Measurements from ENCODE around the gene MRPS2.
"Not testable (repeated sequence)": the region's sequence is repeated elsewhere in the genome, so short reads cannot be mapped to it uniquely, and the experiment has no call there.

MRPS2 gene

DNA sequence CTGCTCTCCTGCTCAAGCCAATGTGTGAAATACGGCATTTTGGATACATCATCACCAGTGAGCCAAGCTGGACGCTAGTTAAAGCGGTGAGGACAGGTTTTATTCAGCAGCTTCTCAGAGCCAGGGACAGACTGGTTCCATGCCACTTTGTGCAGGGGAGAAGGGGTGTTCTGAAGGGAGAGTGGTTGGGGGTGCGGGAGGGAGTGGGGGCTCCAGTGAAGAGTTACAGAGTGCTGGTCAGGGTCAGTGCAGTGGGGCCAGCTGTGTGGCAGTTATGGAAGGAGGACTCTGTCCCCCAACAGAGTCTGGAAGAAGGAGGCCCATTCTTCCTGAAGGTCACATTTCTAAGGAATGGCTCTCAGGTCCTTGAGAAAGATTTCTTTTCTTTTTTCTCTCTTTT is 34.3 kb downstream of the MRPS2 start:
- DNase-seq = not testable (repeated sequence)

DNA sequence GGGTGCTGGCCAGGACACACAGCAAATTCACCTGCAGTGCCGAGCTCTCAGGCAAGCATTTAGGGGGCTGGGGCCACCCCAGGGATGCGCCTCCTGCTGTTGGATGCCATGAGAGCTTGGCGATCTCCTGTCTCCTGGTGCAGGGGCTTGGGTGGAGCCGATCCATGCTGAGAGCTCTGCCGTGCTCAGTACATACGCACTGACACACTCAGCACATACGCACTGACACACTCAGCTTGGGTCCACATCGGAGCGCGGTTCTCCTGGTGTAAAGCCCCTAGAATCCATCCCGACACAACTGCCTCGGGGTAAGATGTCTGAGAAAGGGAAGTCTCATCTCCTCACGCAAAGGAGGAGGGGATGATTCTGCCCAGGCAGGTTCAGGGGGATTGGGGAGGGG is 35.1 kb downstream of the MRPS2 start:
- DNase-seq = not testable (repeated sequence)

DNA sequence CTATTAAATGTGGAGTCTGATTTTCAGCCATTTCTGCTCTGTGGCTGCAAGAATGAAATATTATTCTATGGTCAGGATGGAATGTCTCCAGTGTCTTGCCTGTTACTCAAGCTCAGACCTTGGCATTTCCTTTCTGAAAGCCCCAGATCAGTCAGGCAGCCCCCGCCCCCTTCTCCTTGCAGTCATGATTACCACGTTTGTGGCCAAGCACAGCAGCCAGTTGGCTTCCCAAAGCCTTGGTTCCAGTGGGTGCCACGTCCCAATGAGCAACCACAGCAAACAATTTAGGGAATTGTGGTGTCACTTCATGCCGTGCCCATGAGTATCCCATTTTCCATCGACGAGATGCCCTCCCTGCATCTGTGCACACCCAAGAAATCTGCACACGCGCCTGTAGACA is 35.7 kb downstream of the MRPS2 start:
- peak; percentile 32 for DNase-seq

DNA sequence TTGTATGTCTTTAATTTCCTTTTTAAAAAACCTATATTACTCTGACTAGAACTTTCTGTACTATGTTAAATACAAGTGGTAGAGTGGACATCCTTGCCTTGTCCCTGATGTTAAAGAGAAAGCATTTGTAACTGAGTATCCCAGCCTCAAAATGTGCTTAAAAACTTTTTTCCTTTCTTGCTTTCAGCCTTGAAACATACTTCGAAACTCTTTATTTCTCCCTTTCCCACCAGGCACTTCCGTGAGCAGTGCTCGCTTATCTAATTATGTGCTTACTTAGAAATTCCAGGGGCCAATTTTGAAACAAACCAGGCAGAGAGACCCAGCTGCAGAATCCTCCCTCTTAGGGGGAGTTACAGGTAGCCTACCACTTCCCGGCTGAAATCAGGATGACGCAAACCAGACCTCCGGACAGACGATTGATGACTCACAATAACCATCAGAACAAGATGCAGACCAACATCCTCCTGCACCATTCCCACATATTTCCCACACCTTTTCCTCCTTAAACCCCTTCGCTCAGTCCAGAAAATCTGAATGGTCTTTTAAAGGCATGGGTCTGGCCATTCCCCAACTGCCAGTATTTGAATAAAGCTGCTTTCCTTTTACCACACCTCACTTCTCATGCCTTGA is 42.9 kb downstream of the MRPS2 start:
- not testable (repeated sequence) for DNase-seq

DNA sequence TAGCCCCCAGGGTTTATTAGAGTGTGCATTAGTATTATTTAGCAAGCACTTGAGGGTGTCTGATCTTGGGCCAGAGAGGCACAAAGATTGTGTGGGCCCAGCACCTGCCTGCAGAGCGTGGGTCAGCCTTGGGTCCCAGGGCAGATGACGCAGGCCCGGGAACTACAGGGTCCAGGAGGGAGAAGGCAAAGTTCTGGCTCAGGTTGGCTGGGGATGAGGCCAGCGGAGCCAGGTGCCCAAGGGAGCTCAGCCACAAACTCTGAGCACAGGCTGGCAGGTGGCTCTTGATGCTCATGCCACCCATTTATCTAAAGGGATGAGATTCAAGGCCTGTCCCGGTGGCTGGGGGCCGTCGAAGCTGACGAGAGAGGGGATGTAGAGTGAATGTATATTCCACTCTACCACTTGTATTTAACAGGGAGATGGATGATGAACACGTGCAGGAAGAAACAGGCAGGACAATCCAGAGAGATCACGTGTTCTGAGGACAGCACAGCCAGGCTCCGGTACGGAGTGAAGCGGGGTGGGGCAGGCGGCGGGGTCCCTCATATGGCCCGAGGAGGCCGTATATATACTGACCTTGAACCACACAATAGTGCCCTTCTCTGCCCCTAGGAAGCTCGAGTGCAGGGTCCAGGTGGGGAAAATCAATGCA is 44.6 kb downstream of the MRPS2 start:
- DNase-seq = no peak

DNA sequence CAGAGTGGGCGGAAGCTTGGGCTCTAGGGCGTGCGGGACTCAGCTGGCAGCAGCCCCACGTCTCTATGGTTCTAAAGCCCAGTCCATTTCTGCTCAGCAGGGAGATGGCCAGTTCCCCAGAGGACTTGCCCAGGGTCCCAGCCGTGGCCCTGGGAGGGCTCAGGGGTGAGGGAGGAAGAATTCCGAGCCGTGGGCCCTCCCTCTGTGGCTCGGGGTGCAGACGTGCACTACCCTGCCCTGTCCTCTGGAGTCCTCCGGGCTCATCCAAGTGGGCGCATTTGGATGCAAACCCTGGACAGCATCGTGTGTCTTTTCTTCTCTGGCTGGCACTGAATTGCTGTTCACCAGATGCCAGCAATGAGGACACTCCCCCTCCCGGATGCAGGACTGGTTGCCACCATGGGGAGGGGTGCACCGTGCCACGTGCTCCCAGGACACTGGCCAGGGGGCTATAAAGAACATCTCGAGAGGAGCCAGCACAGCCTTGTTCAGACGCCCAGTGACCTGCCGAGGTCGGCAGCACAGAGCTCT is 45.2 kb downstream of the MRPS2 start, which contains the start of gene OBP2A:
Gene OBP2A, plus strand, starts transcription at position 481 of the 531 bp plus-strand sequence. CDS start 55 bp downstream, outside the sequence.
- DNase-seq = not testable (repeated sequence)

DNA sequence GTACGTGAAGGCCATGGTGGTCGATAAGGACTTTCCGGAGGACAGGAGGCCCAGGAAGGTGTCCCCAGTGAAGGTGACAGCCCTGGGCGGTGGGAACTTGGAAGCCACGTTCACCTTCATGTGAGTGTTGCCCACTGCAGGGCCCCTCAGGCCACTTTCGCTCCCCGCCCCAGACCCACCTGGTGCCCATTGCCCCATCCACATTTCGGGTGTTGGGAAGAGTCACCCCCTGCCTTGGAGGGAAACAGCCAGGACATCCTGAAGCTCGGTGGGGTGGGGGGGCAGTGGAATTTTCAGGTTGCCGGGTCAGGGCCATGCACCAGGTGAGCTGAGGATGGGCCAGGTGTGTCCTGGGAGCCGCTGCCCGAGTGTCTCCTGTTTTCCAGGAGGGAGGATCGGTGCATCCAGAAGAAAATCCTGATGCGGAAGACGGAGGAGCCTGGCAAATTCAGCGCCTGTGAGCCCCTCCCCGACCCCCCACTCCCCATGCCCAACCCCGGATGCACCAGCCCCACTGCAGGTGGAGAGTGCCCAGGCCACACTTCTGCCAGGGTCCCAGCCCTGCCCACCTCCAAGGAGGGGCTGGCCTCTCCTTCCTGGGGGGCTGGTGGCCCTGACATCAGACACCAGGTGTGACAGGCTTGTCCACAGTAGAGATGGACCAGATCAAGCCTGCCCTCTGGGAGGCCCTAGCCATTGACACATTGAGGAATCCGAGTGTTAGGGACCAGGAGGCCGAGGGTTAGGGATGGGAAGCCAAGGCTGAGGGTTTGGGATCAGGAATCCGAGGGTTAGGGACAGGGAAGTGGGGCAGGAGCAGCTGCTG is 46.5 kb downstream of the MRPS2 start:
- not testable (repeated sequence) for DNase-seq

DNA sequence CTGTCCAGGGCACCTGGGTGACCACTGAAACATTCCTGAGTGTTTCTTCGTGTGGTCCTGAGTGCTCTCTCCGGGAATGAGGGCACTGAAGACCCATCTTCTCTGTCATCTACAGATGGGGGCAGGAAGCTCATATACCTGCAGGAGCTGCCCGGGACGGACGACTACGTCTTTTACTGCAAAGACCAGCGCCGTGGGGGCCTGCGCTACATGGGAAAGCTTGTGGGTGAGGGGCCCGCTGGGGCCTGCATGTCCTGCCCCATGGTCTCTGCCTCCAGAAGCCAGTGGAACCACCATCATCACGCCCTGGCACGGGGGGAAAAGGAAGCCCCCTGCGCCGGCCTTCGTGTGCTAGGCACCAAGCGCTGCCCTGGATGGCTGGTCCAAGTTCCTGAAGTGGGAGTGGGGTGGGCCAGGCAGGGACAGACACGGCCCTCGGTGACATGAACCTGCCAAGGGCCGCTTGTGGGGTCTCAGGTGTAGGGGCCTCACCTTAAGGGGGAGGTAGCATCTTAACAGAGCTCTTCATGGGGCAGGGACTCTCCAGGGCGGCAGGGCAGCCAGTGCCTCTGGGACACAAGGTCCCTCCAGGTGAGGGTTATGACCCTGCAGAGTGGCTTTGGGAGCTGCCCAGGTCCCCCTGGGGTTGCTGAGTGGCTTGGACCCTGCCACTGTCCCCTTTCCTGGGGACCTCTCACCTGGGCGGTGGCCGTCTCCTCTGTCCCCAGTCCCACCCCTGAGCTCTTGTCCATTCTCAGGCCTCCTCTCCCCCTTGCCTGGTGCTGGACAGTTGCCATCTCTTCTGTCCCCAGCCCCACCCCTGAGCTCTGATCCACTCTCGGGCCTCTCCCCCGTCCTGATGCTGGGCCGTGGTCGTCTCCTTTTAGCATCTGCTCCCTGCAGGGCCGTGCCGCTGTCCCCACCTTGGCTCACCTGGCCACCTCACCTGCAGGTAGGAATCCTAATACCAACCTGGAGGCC is 47.6 kb downstream of the MRPS2 start:
- no peak for DNase-seq

DNA sequence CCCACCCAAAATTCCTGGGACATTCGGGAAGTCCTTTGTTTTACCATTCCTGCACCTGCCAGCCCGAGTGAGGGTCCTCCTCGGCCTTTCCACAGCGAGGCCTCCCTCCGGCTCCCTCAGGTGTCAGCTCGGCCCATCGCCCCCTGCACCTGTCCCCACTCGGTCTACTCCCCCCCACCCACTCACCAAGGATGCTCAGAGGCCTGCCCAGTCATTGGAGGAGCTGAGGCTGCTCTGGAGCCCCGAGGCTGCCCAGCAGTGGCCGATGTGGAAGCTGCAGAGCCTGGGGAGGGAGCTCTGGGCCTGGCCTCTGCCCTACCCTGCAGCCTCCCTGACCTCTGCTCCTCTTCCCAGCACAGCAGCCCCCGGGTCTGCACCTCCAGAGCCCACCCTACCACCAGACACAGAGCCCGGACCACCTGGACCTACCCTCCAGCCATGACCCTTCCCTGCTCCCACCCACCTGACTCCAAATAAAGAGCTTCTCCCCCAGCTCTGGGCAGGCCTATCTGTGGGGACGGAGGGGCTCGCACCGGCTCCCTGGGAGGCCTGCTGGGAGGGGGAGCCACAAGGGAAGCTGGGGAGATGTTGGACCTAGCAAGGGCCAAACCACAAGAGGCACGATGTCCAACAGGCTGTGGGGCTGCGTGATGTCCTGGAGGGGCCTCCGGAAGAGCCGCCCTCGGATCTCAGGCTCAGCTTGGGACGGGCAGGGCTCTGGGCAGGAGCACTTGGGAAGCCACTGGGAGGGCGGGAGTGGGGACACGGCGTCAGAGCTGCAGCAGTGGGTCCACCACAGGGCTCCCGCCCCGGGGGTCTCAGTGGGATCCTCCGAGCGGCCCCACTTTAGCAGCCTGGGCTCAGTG is 49.2 kb downstream of the MRPS2 start:
- DNase-seq = not testable (repeated sequence)

DNA sequence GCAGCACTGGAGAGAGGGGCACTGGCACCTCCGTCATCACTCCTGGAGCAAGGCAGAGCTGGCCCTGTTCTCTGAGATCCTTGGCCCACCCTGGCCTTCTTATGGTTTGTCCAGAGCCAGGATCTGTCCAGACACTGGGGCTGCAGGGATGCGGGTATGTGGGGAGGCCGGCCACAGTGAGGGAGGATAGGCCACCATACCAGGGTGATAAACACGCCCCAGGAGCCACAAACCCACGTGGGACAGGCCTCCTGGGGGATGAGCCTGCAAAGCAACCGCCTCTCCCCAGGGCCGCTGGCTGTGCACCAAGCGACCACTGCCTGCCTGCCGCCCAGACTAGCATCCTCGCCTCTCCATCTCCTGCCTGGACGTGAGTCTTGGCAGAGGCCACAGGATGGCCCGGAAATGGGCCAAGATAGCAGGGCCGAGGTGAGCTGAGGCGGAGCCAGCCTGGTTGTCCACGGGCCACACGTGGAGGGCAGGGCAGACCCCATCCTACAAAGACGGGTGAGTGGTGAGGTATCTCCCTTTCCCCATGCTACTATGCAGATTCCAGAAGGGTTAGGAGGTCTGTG is 49.9 kb downstream of the MRPS2 start:
- no peak for DNase-seq

DNA sequence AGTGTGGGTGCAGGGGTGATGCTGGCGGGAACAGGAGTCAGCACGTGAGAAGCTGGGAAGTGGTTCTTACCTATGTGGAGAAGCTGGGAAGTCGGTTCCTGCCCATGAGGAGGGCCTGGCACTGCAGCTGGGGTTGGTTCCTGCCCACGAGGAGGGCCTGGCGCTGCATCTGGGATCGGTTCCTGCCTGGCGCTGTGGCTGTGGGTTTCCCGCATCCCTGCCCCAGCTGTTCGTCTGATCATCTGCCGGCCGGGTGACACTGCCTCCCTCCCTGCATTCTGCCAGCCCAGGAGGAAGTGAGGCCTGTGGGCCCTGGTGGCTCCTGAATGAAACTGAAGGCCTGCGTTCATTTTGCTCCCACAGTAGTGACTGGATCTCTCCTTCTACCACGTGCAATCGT is 50.5 kb downstream of the MRPS2 start:
- DNase-seq = no peak

DNA sequence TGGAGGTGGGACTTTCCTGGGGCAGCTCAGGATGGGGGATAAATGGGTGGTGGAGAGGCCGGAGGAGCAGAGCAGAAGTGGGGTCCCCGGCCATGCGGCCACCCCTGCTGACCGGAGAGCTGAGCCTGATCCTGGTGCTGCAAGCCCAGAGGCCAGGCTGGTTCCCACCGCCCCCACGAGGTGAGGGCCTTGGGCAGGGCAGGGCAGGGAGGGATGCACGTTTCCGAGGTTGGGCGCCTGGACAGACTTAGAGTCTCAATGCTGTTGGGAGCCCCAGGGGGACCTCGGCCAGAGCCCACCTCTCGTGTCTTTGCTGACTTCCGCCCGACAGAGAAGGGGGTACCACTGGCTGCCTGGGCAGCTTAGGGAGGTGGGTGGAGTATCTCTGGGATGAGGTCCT is 51.0 kb downstream of the MRPS2 start:
- DNase-seq = no peak

DNA sequence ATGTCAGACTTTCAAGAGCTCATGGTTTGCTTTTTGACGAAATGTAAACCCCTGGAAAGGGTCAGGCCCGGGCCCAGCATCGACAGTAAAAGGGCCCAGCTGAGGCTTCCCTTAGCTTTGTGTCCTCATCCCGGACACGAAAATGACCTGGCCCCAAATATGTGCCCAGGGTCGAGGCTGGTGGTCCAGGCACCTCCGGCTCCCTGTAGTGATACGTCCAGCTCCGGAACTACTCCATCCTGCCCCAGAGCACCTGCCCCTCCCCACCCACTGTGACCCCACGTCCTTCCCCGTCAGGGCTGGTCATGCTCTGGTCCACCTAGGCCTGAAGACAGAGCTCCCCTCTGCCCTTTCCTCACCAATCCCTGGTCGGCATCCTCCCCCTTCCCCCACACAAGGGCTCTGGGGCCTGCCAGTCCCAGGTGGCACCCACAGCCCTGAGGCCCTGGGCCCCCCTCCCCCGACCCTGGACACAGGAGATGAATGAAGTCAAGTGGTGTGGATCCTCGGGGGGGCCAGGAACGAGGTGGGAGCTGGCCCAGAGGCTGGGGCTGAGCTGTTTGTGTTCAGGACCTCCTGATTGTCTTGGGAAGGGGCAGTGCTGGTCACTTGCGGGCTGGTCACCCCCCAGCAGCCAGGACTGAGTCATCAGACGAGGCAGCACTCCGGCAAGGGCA is 51.7 kb downstream of the MRPS2 start:
- DNase-seq = no peak

DNA sequence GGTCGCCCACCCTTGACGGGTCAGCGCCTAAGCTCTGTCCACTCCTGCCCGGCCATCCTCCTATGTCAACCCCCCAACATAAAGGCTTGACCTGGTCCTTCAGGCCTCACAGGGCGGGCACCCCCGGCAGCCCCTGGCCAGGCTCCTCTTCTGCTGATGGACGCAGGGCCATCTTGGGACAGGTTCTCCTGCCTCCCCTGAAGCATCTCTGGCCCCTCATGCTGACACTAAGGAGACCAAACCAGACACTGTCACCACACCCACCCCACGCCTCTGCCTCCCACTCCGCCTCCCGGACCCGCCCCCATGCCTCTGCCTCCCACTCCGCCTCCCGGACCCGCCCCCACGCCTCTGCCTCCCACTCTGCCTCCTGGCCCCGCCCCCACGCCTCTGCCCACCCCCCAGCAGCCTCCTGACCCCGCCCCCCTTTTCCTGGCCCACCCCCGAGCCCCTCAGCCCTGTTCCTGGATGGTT is 52.3 kb downstream of the MRPS2 start:
- DNase-seq = no peak
